ENCODE measurements around the gene TARBP1. TPM values are rescaled to one million over a fixed set of nuclear protein-coding genes. Genes with fewer than 3 reads are reported as not detected.

Gene TARBP1
- total RNA-seq, 1 donor from 2014 or later: 20.9 TPM

DNA sequence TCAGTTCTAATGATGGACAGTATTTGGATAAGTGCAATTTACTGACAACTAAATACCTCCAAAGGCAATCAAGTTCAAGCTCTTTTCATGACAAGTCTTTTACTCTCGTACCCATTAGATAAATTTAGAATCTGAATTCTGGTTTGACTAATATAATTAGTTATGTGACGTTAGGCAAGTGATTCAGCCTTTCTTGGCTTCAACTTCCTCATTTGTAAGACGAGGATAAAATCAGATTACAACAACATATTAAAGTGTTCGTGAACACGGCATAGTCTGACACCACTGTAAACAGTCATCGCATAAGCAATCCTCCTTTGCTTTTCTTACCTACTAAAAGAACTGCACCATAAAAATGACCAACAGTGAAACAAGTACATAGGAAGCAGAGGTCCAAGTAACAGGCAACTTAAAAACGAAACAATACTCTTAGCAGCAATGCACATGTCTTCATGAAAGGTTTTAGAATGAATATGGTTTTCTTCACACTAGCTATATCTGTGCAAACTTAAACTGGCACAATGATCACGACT lies 80.1 kb downstream of the TARBP1 start:
- Histone ChIP-seq H3K27ac (no peak overlapping the region), H3K9me3 (no peaks in the 10 kb centered on the region), H3K4me3 (peak overlapping the region in 1 of 2 donors; percentile 6), H3K4me1 (no peaks in the 10 kb centered on the region), H3K27me3 (no peaks in the 10 kb centered on the region), H3K36me3 (no peaks in the 10 kb centered on the region)
- intact Hi-C loops (cut with DNase I): no loop called here
- TF ChIP-seq POLR2A (IDR thresholded peaks at IDR 0.05) (no peak), CTCF (IDR thresholded peaks at IDR 0.05) (no peak), POLR2AphosphoS5 (IDR thresholded peaks at IDR 0.05; ENCODE audit: insufficient read depth in 1 of 2, low read depth in 1 of 2) (peak in 1 of 2 donors; percentile 33)
- no peak for DNase-seq (ENCODE audit: extremely low spot score in 2 of 2)

DNA sequence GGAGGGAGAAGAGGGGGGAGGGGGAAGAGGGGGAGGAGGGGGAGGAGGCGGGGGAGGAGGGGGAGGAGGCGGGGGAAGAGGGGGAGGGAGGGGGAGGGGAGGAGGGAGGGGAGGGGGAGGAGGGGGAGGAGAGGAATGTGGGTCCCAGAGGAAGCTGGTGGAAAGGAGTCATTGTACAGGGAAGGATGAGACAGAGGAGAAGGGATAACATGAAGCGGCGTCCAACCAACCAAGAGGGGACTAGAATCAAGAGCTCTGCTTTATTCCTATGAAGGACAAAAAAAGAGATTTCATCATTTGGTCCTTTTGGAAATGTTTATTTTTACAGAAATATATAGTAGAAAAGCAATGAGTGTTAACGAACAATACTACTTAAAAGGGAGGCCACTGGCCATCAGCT lies 81.2 kb downstream of the TARBP1 start:
- Histone ChIP-seq H3K36me3 (no peaks in the 10 kb centered on the region), H3K4me3 (no peak overlapping the region), H3K4me1 (no peaks in the 10 kb centered on the region), H3K9me3 (no peaks in the 10 kb centered on the region), H3K27me3 (no peaks in the 10 kb centered on the region), H3K27ac (no peak overlapping the region)
- DNase-seq (ENCODE audit: extremely low spot score in 2 of 2): no peak
- intact Hi-C loops (cut with DNase I): no loop called here
- no peak for TF ChIP-seq CTCF (IDR thresholded peaks at IDR 0.05)
- no peak for TF ChIP-seq POLR2A (IDR thresholded peaks at IDR 0.05)
- TF ChIP-seq POLR2AphosphoS5 (IDR thresholded peaks at IDR 0.05; ENCODE audit: insufficient read depth in 1 of 2, low read depth in 1 of 2): no peak

DNA sequence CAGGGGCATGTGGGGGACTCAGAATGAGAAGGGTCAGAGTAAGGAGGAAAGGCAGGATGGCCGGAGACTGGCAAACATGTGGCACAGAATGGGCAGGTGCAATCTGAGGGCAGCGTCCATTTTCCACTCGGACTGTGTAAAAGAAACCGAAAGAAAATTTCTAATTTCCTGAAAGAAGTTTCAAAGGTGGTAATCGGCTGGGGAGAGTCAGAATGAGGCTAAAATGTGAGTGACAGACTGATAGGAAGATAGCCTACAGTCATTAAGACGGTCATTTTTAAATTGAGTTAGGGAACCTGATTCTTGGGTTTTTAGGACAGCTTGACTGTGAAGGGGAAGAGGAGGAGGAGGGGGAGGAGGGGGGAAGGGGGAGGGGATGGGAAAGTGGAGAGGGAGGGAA lies 82.1 kb downstream of the TARBP1 start:
- H3K27ac ChIP-seq: no peak overlapping the region
- H3K4me3 ChIP-seq: no peak overlapping the region
- no peaks in the 10 kb centered on the region for H3K27me3 ChIP-seq
- no peaks in the 10 kb centered on the region for H3K4me1 ChIP-seq
- H3K9me3 ChIP-seq: no peaks in the 10 kb centered on the region
- TF ChIP-seq POLR2AphosphoS5 (IDR thresholded peaks at IDR 0.05; ENCODE audit: insufficient read depth in 1 of 2, low read depth in 1 of 2) (no peak), POLR2A (IDR thresholded peaks at IDR 0.05) (no peak), CTCF (IDR thresholded peaks at IDR 0.05) (no peak)
- intact Hi-C loops (cut with DNase I): no loop called here
- no peak for DNase-seq (ENCODE audit: extremely low spot score in 2 of 2)
- no peaks in the 10 kb centered on the region for H3K36me3 ChIP-seq

GRCh38 chr1:234396092-234396491 lies 82.9 kb downstream of the TARBP1 start:
- H3K4me1 ChIP-seq: no peaks in the 10 kb centered on the region
- TF ChIP-seq POLR2AphosphoS5 (IDR thresholded peaks at IDR 0.05; ENCODE audit: insufficient read depth in 1 of 2, low read depth in 1 of 2): no peak
- TF ChIP-seq POLR2A (IDR thresholded peaks at IDR 0.05): no peak
- no peak for TF ChIP-seq CTCF (IDR thresholded peaks at IDR 0.05)
- no peak for DNase-seq (ENCODE audit: extremely low spot score in 2 of 2)
- no peaks in the 10 kb centered on the region for H3K9me3 ChIP-seq
- H3K27ac ChIP-seq: no peak overlapping the region
- no peaks in the 10 kb centered on the region for H3K36me3 ChIP-seq
- H3K4me3 ChIP-seq: no peak overlapping the region
- H3K27me3 ChIP-seq: no peaks in the 10 kb centered on the region
- intact Hi-C loops (cut with DNase I): no loop called here

DNA sequence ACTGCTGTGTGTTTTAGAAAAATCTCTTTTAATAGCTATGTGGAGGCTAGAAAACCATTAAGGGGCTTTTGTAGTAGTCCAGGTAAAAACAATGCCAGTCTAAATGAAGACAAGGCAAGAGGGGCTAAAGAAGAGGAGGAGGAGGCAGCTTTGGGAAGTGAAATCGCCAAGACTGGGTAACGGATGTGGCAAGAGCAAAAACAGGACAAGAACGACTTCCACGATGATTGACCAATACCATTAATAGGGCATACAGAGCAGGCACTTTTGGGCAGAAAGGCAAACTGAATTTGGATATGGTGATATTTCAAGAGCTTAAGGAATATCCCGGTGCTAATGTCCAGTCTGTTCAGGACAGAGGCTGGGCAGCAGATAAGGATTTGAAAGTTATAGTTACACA lies 83.7 kb downstream of the TARBP1 start:
- Histone ChIP-seq H3K4me3 (no peak overlapping the region), H3K4me1 (no peaks in the 10 kb centered on the region), H3K27ac (no peak overlapping the region), H3K9me3 (no peaks in the 10 kb centered on the region), H3K36me3 (no peaks in the 10 kb centered on the region), H3K27me3 (no peaks in the 10 kb centered on the region)
- intact Hi-C loops (cut with DNase I): no loop called here
- DNase-seq (ENCODE audit: extremely low spot score in 2 of 2): no peak
- no peak for TF ChIP-seq CTCF (IDR thresholded peaks at IDR 0.05)
- no peak for TF ChIP-seq POLR2AphosphoS5 (IDR thresholded peaks at IDR 0.05; ENCODE audit: insufficient read depth in 1 of 2, low read depth in 1 of 2)
- TF ChIP-seq POLR2A (IDR thresholded peaks at IDR 0.05): no peak

All from vagina (tissue), 2 donors.